Esophagus squamous epithelium (tissue), 5 donors: ENCODE data around the gene METTL23. TPM values are rescaled to one million over a fixed set of nuclear protein-coding genes. Genes with fewer than 3 reads are reported as not detected.
A peak's percentile ranks its signal among the peaks of the same experiment; 100 is the strongest.

Experiments used
- DNase-seq: peaks from one replicate; lab custom pipeline; 2025; lab: John Stamatoyannopoulos, UW
- H3K27ac ChIP-seq, 4 donors: fragments of 200-600 bp; sonication (generic); one replicate each; pipeline ENCODE4 v1.5.1; 2016 to 2019; ENCODE audit warnings: mild to moderate bottlenecking in 1 of 4
- H3K27me3 ChIP-seq, 4 donors: fragments of 200-600 bp; sonication (generic); 1 replicate in 3 of 4; 2 replicates in 1 of 4; pipeline versions ENCODE4 v1.5.1 to v1.6.0; 2017 to 2021; ENCODE audit warnings: antibody characterized with exemption in 1 of 4
- H3K36me3 ChIP-seq, 3 donors: fragments of 200-600 bp; sonication (generic); one replicate each; pipeline ENCODE4 v1.5.1; 2016 to 2019
- H3K4me1 ChIP-seq, 3 donors: fragments of 200-600 bp; sonication (generic); one replicate each; pipeline ENCODE4 v1.5.1; 2017 to 2019
- H3K4me3 ChIP-seq, 4 donors: fragments of 200-600 bp; sonication (generic); 1 replicate in 3 of 4; 2 replicates in 1 of 4; pipeline ENCODE4 v1.5.1; 2016 to 2019; ENCODE audit warnings: mild to moderate bottlenecking in 2 of 4, moderate library complexity in 1 of 4
- H3K9me3 ChIP-seq, 3 donors: fragments of 200-600 bp; sonication (generic); one replicate each; pipeline ENCODE4 v1.5.1; 2016 to 2019
- CTCF ChIP-seq, 6 experiments: fragments of 450-650 bp in 4 of 6; fragments of 200-600 bp in 2 of 6; sonication (generic) in 2 of 6; IDR thresholded peaks; one replicate each; pipeline ENCODE4 v1.5.1; 2016 to 2019; ENCODE audit warnings: antibody characterized with exemption in 6 of 6, mild to moderate bottlenecking in 4 of 6, moderate library complexity in 4 of 6
- POLR2A ChIP-seq, 4 donors: fragments of 450-650 bp; IDR thresholded peaks; one replicate each; pipeline ENCODE4 v1.6.1; 2017; ENCODE audit warnings: antibody characterized with exemption in 4 of 4, mild to moderate bottlenecking in 4 of 4, moderate library complexity in 3 of 4
- WGBS, 2 donors: methylation state at CpG; one replicate each; pipeline ENCODE4 v1.1.5; 2018; 5-methylcytosine and 5-hydroxymethylcytosine counted together
- intact Hi-C: fragments of 100-400 bp; cut with DNase I; formaldehyde crosslinking; loops from one replicate; pipeline ENCODE4 v1.15.0; 2022
- total RNA-seq, 4 donors: library from RNA; depleted of rRNA; stranded (reverse); fragments of >200 nt; gene quantifications; one replicate each; pipeline ENCODE4 v1.1.0, GENCODE V29; 2016
- donor health status: DM: yes; HTN: yes; CAD: no.

METTL23 gene
- total RNA-seq, 4 donors from 2014 or later, result 14.6 to 33.0 (median 24.7) TPM

- Histone ChIP-seq H3K36me3 (peaks cover 0 to 19% (median 0%) of the 10 kb centered on the region in 3 donors), H3K27me3 (no peaks in the 10 kb centered on the region), H3K9me3 (no peaks in the 10 kb centered on the region), H3K4me1 (peaks cover 12 to 77% (median 24%) of the 10 kb centered on the region in 3 donors), H3K27ac (peak overlapping the region; percentile 60 to 95 (median 85)), H3K4me3 (no peak overlapping the region)
- 63 to 80% methylated on average over 2 to 6 of the region's 11 CpGs for WGBS, 2 donors
- intact Hi-C loops, result loop anchor here (10.0 kb wide), 1 partner anchor 163 kb away; no protein-coding TSS in a partner anchor
- no peak for DNase-seq
- no peak for TF ChIP-seq POLR2A (IDR thresholded peaks at IDR 0.05)
- TF ChIP-seq CTCF (IDR thresholded peaks at IDR 0.05), result no peak
These were observed 38.4 kb upstream of the METTL23 start for GRCh38 chr17:76688165-76688622.

GRCh38 chr17:76689859-76690258, 36.8 kb upstream of the METTL23 start:
- H3K27ac ChIP-seq, result peak overlapping the region in 2 of 4 donors; percentile 27 to 88
- peaks cover 0 to 2% (median 0%) of the 10 kb centered on the region in 3 donors for H3K36me3 ChIP-seq
- no peak for DNase-seq
- TF ChIP-seq POLR2A (IDR thresholded peaks at IDR 0.05) (no peak), CTCF (IDR thresholded peaks at IDR 0.05) (no peak)
- WGBS, 2 donors, result 80 to 85% methylated on average over 11 of the region's 11 CpGs
- intact Hi-C loops, result loop anchor here (10.0 kb wide), 1 partner anchor 165 kb away; no protein-coding TSS in a partner anchor
- H3K9me3 ChIP-seq, result no peaks in the 10 kb centered on the region
- H3K4me3 ChIP-seq, result no peak overlapping the region
- H3K27me3 ChIP-seq, result no peaks in the 10 kb centered on the region
- peaks cover 12 to 63% (median 24%) of the 10 kb centered on the region in 3 donors for H3K4me1 ChIP-seq

GRCh38 chr17:76690596-76691280, 35.9 kb upstream of the METTL23 start:
- Histone ChIP-seq H3K4me1 (peaks cover 12 to 63% (median 26%) of the 10 kb centered on the region in 3 donors), H3K27me3 (no peaks in the 10 kb centered on the region), H3K9me3 (no peaks in the 10 kb centered on the region), H3K27ac (peak overlapping the region in 3 of 4 donors; percentile 3 to 88 (median 56)), H3K4me3 (no peak overlapping the region), H3K36me3 (no peaks in the 10 kb centered on the region)
- WGBS, 2 donors, result 79 to 88% methylated on average over 5 to 7 of the region's 13 CpGs
- intact Hi-C loops, result no loop called here
- no peak for DNase-seq
- no peak for TF ChIP-seq POLR2A (IDR thresholded peaks at IDR 0.05)
- TF ChIP-seq CTCF (IDR thresholded peaks at IDR 0.05), result no peak

- intact Hi-C loops, result no loop called here
- Histone ChIP-seq H3K27ac (peak overlapping the region in 3 of 4 donors; percentile 3 to 56 (median 17)), H3K4me3 (no peak overlapping the region), H3K4me1 (peaks cover 12 to 63% (median 27%) of the 10 kb centered on the region in 3 donors), H3K9me3 (no peaks in the 10 kb centered on the region), H3K27me3 (no peaks in the 10 kb centered on the region), H3K36me3 (no peaks in the 10 kb centered on the region)
- no peak for DNase-seq
- 82 to 87% methylated on average over 11 to 12 of the region's 14 CpGs for WGBS, 2 donors
- TF ChIP-seq CTCF (IDR thresholded peaks at IDR 0.05) (no peak), POLR2A (IDR thresholded peaks at IDR 0.05) (no peak)
These were observed 35.1 kb upstream of the METTL23 start for GRCh38 chr17:76691379-76692191.
